NCI-H524 treated with DMSO at 0.1 percent for 48 hours (cell line): ENCODE data around the gene HAL.
A peak's percentile ranks its signal among the peaks of the same experiment; 100 is the strongest.

Experiments
- DNase-seq: peaks from one replicate; lab custom pipeline; 2025; lab: John Stamatoyannopoulos, UW

The HAL gene

GRCh38 chr12:95996034-95996658 is at the start of gene HAL:
TSS of gene HAL (minus strand) at chr12:95996344. CDS start at chr12:95995910, 434 bp downstream.
- DNase-seq: no peak

- DNase-seq: no peak
Measured at GRCh38 chr12:96045566-96045965, 49.4 kb upstream of the HAL start.

DNA sequence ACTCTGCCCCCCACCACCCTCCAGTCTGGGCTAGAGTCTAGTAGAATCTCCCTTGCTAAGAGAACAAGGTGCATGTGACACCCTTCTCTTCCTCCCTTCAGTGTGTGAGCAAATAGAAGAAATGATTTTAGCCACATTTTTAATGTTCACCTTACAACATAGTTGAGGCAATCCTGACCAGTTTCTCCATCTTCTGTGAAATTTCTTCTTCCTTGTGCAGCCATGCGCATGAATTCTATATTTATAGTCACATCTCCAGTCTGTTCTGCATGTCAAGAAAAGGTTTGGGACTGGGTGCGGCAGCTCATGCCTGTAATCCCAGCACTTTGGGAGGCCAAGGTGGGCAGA is 48.8 kb upstream of the HAL start:
- no peak for DNase-seq

- DNase-seq: no peak
Measured at GRCh38 chr12:96044017-96044942, 48.1 kb upstream of the HAL start.

DNA sequence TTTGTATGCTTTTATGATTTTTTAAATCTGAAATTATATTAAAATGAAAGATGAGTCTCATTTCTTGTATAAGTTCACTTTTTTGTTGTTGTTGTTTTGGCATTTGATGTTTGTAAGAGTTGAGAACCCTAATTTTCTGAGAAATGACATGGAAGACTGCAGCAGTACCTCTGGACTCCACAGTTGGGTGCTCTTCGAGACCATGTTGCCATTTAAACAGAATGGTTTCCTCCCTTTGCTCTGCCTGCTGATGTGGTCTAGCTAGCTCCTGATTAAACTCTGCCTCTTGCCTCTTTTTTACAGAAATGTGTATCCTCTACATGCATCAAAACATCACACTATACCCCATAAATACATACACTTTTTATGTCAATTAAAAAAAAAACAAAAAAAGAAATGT is 45.0 kb upstream of the HAL start:
- no peak for DNase-seq

GRCh38 chr12:96040305-96041133 is 44.4 kb upstream of the HAL start:
- no peak for DNase-seq

GRCh38 chr12:96039516-96039915 is 43.4 kb upstream of the HAL start:
- DNase-seq: no peak

GRCh38 chr12:96036765-96037455 is 40.8 kb upstream of the HAL start:
- DNase-seq: no peak

DNA sequence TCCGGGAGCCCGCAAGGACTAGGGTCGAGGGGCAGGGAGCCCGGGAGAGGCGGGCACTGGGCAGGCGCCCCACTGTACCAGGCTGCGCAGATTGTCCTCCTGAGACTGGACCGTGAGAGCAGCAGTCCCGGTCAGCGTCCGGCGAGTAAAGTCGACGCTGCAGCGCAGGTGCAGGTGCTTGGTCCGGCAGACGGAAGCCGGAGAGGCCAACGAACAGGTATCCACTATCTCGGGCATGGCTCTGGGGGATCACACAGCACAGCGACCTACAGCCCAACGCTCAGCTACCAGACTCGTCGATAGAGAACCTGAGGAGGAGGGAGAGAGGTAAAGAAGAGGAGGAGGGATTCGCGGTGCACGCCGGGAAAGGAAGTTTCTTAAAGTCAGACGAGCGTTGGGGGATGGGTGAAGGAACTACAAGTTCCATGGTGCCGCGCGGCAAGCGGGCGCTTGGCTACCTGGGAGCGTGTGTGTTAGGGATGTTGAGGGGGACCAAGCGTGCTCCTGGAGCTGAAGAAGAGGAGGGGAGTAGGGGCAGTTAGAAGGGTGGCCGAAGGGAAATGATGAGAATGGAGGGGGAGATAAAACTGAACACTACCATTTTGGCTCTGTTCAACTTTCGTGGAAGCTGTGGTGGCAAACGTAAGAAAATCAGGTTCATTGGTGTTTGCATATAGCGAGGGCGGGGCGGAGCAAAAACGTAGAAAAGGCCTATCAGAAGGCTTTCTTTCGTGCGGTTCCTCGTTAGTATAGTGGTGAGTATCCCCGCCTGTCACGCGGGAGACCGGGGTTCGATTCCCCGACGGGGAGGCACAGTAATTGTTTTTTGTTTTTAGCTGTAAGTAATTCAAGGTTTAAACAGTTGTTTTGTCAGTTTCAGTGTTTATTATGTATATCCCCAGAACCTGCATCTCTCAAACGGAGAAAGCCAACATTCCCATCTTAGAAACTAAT is 39.4 kb upstream of the HAL start, which contains the start of gene LTA4H:
TSS of gene LTA4H (minus strand) at position 305 of the 954 bp plus-strand sequence. CDS start at position 237, 68 bp downstream.
- DNase-seq: peak; percentile 98

GRCh38 chr12:96034621-96035282 is 38.6 kb upstream of the HAL start:
- peak; percentile 29 for DNase-seq

DNA sequence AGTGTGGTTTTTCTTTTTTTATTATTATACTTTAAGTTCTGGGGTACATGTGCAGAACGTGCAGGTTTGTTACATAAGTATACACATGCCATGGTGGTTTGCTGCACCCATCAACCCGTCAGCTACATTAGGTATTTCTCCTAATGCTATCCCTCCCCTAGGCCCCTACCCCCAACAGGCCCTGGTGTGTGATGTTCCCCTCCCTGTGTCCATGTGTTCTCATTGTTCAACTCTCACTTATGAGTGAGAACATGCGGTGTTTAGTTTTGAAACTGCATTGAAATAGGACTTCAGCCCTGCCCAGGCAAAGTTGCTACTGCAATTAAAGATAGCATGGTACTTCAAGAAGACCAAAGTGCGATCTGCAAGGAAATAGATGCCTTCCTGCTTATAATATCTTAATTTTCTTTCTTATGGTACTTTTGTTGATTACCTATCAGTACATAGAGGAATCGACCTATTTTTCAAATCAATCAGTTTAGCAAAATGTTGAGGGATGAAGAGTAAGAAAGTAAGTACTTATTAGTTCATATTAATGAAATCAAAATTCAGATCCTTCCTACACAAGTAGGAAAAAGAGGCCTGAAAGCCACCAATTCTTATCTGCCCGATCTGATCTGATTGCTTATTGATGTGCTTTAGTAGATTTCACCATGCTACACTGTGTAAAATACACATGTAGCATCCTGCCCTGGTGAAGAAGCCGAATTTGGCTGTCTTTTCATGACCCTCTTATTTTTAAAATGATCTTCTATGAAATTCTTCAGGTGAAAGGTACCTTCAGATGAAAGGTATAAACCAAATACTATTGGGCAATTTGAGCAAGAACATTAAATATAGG is 37.6 kb upstream of the HAL start:
- DNase-seq: no peak

DNA sequence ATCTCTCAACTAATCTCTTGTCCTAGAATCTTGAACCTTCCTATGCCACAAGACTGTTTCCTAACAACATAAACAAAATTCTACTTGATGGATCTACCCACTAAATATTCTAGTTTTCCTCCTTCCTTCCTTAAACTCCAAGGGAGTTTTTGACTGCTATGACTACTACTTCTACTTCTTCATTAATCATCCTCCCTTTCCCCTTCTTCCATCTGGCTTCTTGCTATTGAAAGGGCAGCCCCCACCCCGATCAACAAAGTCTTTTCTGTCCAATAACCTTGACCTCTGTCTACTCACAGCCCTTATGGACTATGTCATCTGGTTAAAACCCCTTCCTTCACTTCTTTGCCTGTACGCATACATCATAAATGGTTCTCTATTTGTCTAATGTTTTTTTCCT is 33.7 kb upstream of the HAL start:
- DNase-seq: no peak

- DNase-seq: no peak
Measured at GRCh38 chr12:96028538-96028937, 32.4 kb upstream of the HAL start.

DNA sequence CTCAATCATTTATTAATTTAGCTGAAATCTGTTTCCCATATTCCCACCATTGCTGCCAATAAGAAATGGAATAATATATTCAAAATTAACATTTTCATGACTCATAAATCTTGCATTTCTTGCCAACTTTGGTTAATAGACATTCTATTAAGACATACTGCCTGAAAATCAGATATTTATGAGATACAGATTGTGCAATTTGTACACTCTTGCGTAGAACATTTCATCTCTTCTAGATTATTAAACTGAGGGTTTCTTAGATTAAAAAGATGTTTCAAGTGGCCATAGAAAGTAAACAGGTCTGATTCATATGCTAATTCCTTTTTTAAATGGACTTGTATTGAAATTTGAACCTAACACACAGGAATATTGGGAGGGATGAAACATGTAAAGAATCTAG is 30.2 kb upstream of the HAL start:
- no peak for DNase-seq

DNA sequence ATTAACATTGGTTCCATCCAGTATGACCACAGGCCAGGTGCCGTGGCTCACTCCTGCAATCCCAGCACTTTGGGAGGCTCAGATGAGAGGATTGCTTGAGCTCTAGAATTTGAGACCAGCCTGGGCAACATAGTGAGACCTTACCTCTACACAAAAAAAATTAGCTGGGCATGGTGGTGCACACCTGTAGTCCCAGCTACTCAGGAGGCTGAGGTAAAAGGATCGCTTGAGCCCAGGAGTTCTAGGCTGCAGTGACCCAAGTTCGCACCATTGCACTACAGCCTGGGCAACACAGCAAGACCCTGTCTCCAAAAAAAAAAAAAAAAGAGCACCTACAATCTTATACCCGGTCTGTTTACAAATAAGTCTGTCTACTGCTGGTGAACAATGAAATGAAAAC is 29.4 kb upstream of the HAL start:
- DNase-seq: no peak

GRCh38 chr12:96020314-96021003 is 24.3 kb upstream of the HAL start:
- no peak for DNase-seq

DNA sequence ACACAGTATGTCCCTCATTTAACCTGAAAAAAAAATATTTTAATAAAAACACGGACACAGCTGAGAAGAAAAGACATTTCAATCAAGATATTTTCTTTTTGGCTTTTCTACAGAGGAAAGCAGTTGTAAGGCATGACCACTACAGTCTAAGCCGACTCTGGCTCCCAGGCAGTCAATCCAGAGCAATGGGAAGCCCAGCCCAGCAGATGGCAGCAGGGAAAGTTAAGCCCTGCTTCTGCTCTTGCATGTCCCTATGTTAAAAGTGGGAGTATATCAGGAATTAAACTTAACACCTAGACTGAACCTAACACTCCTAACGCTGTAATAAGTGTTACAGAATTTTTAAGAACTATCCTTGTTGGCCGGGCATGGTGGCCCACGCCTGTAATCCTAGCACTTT is 19.5 kb upstream of the HAL start:
- DNase-seq: no peak

GRCh38 chr12:96014943-96015599 is 18.9 kb upstream of the HAL start:
- DNase-seq: no peak
